ENCODE data around the gene GNA15. TPM values are rescaled to one million over a fixed set of nuclear protein-coding genes. Genes with fewer than 3 reads are reported as not detected.

Gene GNA15
- total and polyA plus RNA-seq, 2 donors (not counting 1 experiment from before 2014, with no cell fraction given) = not detected

DNA sequence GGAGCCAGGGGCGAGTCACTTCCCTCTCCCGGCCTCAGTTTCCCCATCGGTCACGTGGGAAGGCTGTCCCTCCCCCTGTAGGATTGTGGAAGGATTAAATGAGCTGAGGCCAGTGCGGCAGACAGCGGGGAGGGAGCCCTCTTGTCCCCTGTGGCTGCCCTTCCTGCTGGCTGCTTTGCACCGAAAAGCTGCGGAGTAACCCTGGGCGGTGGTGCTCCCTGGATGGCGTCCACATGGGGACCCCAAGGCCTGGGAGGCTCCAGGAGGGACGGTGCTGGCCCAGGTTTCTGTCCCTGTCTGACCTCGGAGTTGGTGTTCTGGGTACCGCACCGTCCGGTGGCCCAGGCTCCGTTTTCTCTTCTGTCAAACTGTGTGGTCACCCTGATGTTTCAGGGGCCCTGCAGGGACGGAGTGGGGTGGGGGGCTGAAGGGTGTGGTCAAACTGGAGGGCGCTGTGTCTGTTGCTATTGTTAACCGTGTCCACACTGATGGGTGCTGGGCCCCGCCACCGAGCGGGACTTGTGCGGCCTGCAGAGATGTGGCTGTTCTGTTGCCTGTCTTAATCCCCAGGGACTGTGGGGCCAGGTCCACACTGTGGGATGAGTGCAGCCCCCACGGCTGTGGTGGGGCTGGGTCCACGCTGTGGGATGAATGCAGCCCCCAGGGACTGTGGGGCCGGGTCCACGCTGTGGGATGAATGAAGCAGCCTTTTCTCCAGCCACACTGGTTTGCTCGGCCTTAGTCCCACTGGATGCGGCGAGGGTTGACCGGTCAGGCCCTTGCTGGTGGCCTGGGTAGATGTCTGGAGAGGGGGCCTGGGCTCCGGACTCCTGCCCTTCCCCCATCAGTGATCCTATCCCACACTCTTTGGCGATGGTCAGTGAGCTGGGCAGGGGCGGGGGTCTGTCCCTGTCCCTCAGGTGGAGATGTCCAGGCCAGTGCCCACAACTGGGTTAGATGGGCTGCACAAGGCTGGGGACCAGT, 34.8 kb upstream of the GNA15 start:
- TF ChIP-seq EZH2 (IDR thresholded peaks at IDR 0.05; ENCODE audit: low read length, missing control alignments) = no peak
- TF ChIP-seq, protein P1, sequence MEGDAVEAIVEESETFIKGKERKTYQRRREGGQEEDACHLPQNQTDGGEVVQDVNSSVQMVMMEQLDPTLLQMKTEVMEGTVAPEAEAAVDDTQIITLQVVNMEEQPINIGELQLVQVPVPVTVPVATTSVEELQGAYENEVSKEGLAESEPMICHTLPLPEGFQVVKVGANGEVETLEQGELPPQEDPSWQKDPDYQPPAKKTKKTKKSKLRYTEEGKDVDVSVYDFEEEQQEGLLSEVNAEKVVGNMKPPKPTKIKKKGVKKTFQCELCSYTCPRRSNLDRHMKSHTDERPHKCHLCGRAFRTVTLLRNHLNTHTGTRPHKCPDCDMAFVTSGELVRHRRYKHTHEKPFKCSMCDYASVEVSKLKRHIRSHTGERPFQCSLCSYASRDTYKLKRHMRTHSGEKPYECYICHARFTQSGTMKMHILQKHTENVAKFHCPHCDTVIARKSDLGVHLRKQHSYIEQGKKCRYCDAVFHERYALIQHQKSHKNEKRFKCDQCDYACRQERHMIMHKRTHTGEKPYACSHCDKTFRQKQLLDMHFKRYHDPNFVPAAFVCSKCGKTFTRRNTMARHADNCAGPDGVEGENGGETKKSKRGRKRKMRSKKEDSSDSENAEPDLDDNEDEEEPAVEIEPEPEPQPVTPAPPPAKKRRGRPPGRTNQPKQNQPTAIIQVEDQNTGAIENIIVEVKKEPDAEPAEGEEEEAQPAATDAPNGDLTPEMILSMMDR (conservative IDR thresholded peaks at IDR 0.05 in 1 of 2, IDR thresholded peaks at IDR 0.05 in 1 of 2; ENCODE audit: low read depth in 1 of 2, low read length in 2 of 2) = no peak
- DNase-seq (ENCODE audit: low read depth in 2 of 2) = no peak
- H3K36me3 ChIP-seq (ENCODE audit: control insufficient read depth, insufficient read depth, low read length) = no peaks in the 10 kb centered on the region
- H3K27me3 ChIP-seq (ENCODE audit: control insufficient read depth, insufficient read depth, low read length) = no peaks in the 10 kb centered on the region
- H3K27ac ChIP-seq (ENCODE audit: insufficient read depth, low read length) = no peak overlapping the region
- H3K79me2 ChIP-seq (ENCODE audit: control insufficient read depth, insufficient read depth, low read length) = peaks cover 89% of the 10 kb centered on the region
- H3K4me2 ChIP-seq (ENCODE audit: extremely low read depth, insufficient read depth, low read length) = no peak overlapping the region
- H3K9me3 ChIP-seq (ENCODE audit: control insufficient read depth, insufficient read depth, low read depth, low read length) = no peaks in the 10 kb centered on the region
- no peak overlapping the region for H2AFZ ChIP-seq (ENCODE audit: low read length)
- H3K4me1 ChIP-seq (ENCODE audit: control insufficient read depth, extremely low read depth, insufficient read depth, low read length) = peaks cover 15% of the 10 kb centered on the region
- H4K20me1 ChIP-seq (ENCODE audit: control insufficient read depth, extremely low read depth, insufficient read depth, low read length) = no peaks in the 10 kb centered on the region
- no peak overlapping the region for H3K9ac ChIP-seq (ENCODE audit: insufficient read depth, low read length)
- H3K4me3 ChIP-seq (replicated peaks in 1 of 4; ENCODE audit: control extremely low read depth in 1 of 4, insufficient read depth in 1 of 4, low read depth in 3 of 4, low read length in 4 of 4) = no peak overlapping the region

DNA sequence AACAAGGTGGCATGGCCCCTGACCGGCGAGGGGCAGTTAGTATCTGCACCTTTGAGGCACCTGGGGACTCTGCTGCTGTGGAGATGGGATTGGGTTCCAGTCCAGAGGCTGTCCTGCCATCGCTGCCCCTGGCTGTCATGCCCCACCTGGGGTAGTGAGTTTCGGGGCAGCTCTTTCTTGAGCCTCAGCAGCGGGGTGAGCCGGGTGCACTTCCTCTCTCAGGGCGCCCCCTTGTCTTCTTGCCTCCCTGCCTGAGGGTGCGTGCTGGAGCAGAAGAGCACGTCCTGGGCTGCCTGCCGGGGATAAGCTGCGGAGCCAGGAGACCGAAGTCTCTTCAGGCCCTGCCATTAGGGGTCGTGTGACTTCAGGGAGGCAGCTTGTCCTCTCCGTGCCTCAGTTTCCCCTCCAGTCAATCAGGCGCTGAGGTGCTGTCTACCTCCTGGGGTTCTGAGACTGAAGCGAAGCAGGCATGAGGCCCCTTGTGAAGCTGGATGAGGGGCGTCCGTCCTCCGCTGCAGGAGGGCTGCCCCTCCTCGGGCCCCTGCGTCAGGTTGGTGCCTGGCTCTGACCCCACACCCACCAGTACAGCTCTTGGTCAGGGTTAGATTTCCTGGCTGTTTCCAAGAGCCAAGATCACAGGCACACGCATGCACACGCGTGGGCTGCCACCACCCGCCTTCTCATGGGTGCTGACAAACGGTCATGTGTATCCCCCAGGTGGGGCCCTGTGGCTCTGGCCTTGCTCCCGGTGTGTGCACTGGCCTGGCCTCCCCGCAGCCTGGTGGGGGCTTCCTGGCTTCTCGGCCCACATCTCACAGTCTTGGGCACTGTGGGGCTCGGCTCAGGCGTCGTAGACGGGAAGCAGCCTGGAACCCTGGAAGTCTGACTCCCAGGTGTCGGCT, 33.3 kb upstream of the GNA15 start:
- Histone ChIP-seq H3K9ac (ENCODE audit: insufficient read depth, low read length) (no peak overlapping the region), H3K4me3 (replicated peaks in 1 of 4; ENCODE audit: control extremely low read depth in 1 of 4, insufficient read depth in 1 of 4, low read depth in 3 of 4, low read length in 4 of 4) (no peak overlapping the region), H3K36me3 (ENCODE audit: control insufficient read depth, insufficient read depth, low read length) (no peaks in the 10 kb centered on the region), H4K20me1 (ENCODE audit: control insufficient read depth, extremely low read depth, insufficient read depth, low read length) (no peaks in the 10 kb centered on the region), H3K27me3 (ENCODE audit: control insufficient read depth, insufficient read depth, low read length) (no peaks in the 10 kb centered on the region), H3K4me2 (ENCODE audit: extremely low read depth, insufficient read depth, low read length) (no peak overlapping the region), H3K4me1 (ENCODE audit: control insufficient read depth, extremely low read depth, insufficient read depth, low read length) (peaks cover 8% of the 10 kb centered on the region), H3K79me2 (ENCODE audit: control insufficient read depth, insufficient read depth, low read length) (peaks cover 87% of the 10 kb centered on the region), H2AFZ (ENCODE audit: low read length) (no peak overlapping the region), H3K9me3 (ENCODE audit: control insufficient read depth, insufficient read depth, low read depth, low read length) (no peaks in the 10 kb centered on the region), H3K27ac (ENCODE audit: insufficient read depth, low read length) (no peak overlapping the region)
- no peak for DNase-seq (ENCODE audit: low read depth in 2 of 2)
- TF ChIP-seq EZH2 (IDR thresholded peaks at IDR 0.05; ENCODE audit: low read length, missing control alignments) = no peak
- TF ChIP-seq, protein P1 (conservative IDR thresholded peaks at IDR 0.05 in 1 of 2, IDR thresholded peaks at IDR 0.05 in 1 of 2; ENCODE audit: low read depth in 1 of 2, low read length in 2 of 2) = no peak

DNA sequence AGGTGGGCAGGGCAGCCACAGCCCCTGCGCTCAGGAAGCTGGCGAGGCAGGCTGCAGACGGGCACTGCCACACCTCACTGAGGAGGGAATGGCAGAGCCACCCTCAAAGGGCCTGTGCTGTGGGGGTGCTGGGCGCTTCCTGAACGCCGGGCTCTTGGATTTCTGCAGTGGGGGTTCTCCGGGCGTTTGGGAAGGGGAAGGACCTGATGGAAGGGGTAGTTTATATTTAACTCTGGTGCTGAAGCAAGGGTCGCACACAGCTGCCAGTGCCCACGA, 31.2 kb upstream of the GNA15 start:
- Histone ChIP-seq H3K9ac (ENCODE audit: insufficient read depth, low read length) (no peak overlapping the region), H3K79me2 (ENCODE audit: control insufficient read depth, insufficient read depth, low read length) (peaks cover 86% of the 10 kb centered on the region), H3K9me3 (ENCODE audit: control insufficient read depth, insufficient read depth, low read depth, low read length) (no peaks in the 10 kb centered on the region), H4K20me1 (ENCODE audit: control insufficient read depth, extremely low read depth, insufficient read depth, low read length) (no peaks in the 10 kb centered on the region), H3K4me3 (replicated peaks in 1 of 4; ENCODE audit: control extremely low read depth in 1 of 4, insufficient read depth in 1 of 4, low read depth in 3 of 4, low read length in 4 of 4) (no peak overlapping the region), H2AFZ (ENCODE audit: low read length) (no peak overlapping the region), H3K36me3 (ENCODE audit: control insufficient read depth, insufficient read depth, low read length) (no peaks in the 10 kb centered on the region), H3K4me2 (ENCODE audit: extremely low read depth, insufficient read depth, low read length) (no peak overlapping the region), H3K27me3 (ENCODE audit: control insufficient read depth, insufficient read depth, low read length) (no peaks in the 10 kb centered on the region), H3K4me1 (ENCODE audit: control insufficient read depth, extremely low read depth, insufficient read depth, low read length) (no peaks in the 10 kb centered on the region), H3K27ac (ENCODE audit: insufficient read depth, low read length) (no peak overlapping the region)
- TF ChIP-seq EZH2 (IDR thresholded peaks at IDR 0.05; ENCODE audit: low read length, missing control alignments) = no peak
- TF ChIP-seq, protein P1 (conservative IDR thresholded peaks at IDR 0.05 in 1 of 2, IDR thresholded peaks at IDR 0.05 in 1 of 2; ENCODE audit: low read depth in 1 of 2, low read length in 2 of 2) = no peak
- no peak for DNase-seq (ENCODE audit: low read depth in 2 of 2)
